Fibroblast of mammary gland (primary cell): Measurements from ENCODE around the gene KLF3.

ENCODE experiments used
- DNase-seq: peaks from one replicate; pipeline ENCODE4 v3.0.0-alpha.2; 2010; ENCODE audit warnings: low read depth
- H3K4me3 ChIP-seq: 2 replicates; pipeline ENCODE4 v1.5.1; 2011; ENCODE audit warnings: low read depth, mild to moderate bottlenecking, low read length, moderate library complexity; ENCODE audit not compliant: control insufficient read depth
- TF ChIP-seq, protein P1 (sequence below): conservative IDR thresholded peaks from 2 replicates; pipeline ENCODE4 v1.5.1; 2011; ENCODE audit warnings: low read depth, low read length, inconsistent platforms; ENCODE audit not compliant: control insufficient read depth, insufficient read depth

Gene KLF3

DNA sequence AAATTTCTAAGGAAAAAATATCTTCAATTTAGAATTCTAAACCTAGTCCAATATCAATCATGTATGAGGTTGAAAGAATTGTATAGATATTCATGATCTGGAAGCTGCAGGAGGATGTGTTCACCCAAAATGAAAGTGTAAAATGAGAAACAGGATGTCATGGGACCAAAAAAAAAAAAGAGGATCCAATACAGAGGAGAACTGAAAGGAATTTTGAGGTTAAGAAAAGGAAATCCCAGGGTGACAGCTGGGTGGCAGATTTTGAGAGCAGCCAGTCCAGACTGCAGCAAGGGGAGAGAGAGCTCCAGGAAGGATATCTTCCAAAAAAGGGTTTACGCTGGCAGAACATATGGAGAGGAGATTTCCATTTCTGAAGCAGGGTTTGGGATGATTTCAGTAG lies 79.9 kb downstream of the KLF3 start:
- no peak overlapping the region for H3K4me3 ChIP-seq
- no peak for DNase-seq
- TF ChIP-seq, protein P1, sequence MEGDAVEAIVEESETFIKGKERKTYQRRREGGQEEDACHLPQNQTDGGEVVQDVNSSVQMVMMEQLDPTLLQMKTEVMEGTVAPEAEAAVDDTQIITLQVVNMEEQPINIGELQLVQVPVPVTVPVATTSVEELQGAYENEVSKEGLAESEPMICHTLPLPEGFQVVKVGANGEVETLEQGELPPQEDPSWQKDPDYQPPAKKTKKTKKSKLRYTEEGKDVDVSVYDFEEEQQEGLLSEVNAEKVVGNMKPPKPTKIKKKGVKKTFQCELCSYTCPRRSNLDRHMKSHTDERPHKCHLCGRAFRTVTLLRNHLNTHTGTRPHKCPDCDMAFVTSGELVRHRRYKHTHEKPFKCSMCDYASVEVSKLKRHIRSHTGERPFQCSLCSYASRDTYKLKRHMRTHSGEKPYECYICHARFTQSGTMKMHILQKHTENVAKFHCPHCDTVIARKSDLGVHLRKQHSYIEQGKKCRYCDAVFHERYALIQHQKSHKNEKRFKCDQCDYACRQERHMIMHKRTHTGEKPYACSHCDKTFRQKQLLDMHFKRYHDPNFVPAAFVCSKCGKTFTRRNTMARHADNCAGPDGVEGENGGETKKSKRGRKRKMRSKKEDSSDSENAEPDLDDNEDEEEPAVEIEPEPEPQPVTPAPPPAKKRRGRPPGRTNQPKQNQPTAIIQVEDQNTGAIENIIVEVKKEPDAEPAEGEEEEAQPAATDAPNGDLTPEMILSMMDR = no peak

DNA sequence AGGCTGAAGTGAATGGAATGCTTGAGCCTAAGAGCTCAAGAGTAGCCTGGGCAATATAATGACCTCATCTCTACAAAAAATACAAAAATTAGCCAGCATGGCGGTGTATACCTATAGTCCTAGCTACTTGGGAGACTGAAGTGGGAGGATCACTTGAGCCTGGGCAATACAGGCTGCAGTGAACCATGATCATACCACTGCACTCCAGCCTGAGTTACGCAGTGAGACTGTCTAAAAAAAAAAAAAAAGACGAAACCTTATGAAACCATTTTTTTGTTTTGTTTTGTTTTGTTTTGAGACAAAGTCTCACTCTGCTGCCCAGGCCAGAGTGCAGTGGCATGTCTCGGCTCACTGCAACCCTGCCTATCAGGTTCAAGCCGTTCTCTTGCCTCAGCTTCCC lies 81.9 kb downstream of the KLF3 start:
- DNase-seq = no peak
- TF ChIP-seq, protein P1 = no peak
- no peak overlapping the region for H3K4me3 ChIP-seq

DNA sequence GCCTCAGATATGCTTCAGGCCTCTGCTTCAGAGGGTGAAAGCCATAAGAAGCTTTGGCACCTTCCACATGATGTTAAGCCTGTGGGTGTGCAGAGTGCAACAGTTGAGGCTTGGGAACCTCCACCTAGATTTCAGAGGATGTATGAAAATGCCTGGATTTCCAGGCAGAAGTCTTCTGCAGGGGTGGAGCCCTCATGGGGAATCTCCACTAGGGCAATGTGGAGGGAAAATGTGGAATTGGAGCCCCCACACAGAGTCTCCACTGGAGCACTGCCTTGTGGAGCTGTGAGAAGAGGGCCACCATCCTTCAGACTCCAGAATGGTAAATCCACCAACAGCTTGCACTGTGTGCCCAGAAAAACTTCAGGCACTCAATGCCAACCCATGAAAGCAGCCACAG lies 83.6 kb downstream of the KLF3 start:
- TF ChIP-seq, protein P1 = no peak
- no peak for DNase-seq
- H3K4me3 ChIP-seq = no peak overlapping the region

DNA sequence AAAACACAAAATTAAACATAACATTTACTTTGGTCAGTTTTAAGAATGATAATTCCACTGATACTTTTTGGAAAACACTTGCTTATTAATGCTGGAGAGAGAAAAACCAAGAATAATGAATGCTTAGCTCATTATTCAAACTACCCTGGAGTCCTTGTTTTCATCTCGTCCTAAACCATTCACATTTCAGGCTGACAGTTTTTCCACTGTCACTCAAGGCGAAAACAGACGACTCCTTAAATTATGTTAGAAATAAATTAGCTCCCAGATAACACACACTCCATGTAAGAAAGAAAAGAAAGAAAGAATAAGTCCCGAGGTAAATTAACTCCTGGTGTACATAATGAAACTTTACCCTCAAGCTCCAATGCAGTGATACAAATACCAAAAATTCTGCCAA lies 85.3 kb downstream of the KLF3 start:
- TF ChIP-seq, protein P1 = no peak
- H3K4me3 ChIP-seq = no peak overlapping the region
- no peak for DNase-seq
